H9 (cell line): ENCODE results near the gene TRANK1. TPM values are rescaled to one million over a fixed set of nuclear protein-coding genes. Genes with fewer than 3 reads are reported as not detected.
"Not testable (repeated sequence)": the region's sequence is repeated elsewhere in the genome, so short reads cannot be mapped to it uniquely, and the experiment has no call there.

ENCODE experiments used
- DNase-seq: peaks from one replicate; pipeline ENCODE4 v3.0.0-alpha.2; 2017
- H2AFZ ChIP-seq: one replicate; pipeline ENCODE4 v1.6.1; 2013; ENCODE audit warnings: mild to moderate bottlenecking, low read length, control low read depth, moderate library complexity
- H2AK5ac ChIP-seq: 2 replicates; pipeline ENCODE4 v1.6.1; 2013; ENCODE audit warnings: low read length, control low read depth, mixed read lengths; ENCODE audit not compliant: insufficient read length
- H2BK120ac ChIP-seq: one replicate; pipeline ENCODE4 v1.6.1; 2013; ENCODE audit warnings: low read depth, mild to moderate bottlenecking, low read length, control low read depth, inconsistent platforms; ENCODE audit not compliant: poor library complexity, severe bottlenecking
- H2BK12ac ChIP-seq: 2 replicates; pipeline ENCODE4 v1.6.1; 2013; ENCODE audit warnings: low read length, control low read depth, mixed read lengths, low read depth; ENCODE audit not compliant: insufficient read length
- H2BK15ac ChIP-seq: 2 replicates; pipeline ENCODE4 v1.6.1; 2013; ENCODE audit warnings: low read depth, low read length, control low read depth
- H2BK20ac ChIP-seq: one replicate; pipeline ENCODE4 v1.6.1; 2013; ENCODE audit warnings: low read depth, mild to moderate bottlenecking, low read length, control low read depth, inconsistent platforms; ENCODE audit not compliant: poor library complexity, severe bottlenecking
- H2BK5ac ChIP-seq: 2 replicates; pipeline ENCODE4 v1.6.1; 2013; ENCODE audit warnings: low read length, control low read depth, mixed read lengths; ENCODE audit not compliant: insufficient read length
- H3K14ac ChIP-seq: 2 replicates; pipeline ENCODE4 v1.6.1; 2013; ENCODE audit warnings: low read length, control low read depth; ENCODE audit not compliant: insufficient read depth
- H3K18ac ChIP-seq: 2 replicates; pipeline ENCODE4 v1.6.1; 2013; ENCODE audit warnings: low read depth, mild to moderate bottlenecking, mixed read lengths, low read length, control low read depth; ENCODE audit not compliant: insufficient read length
- H3K23ac ChIP-seq: 2 replicates; pipeline ENCODE4 v1.6.1; 2013; ENCODE audit warnings: low read length, control low read depth, mixed read lengths, low read depth; ENCODE audit not compliant: insufficient read length
- H3K23me2 ChIP-seq: 2 replicates; pipeline ENCODE4 v1.6.1; 2013; ENCODE audit warnings: low read depth, mild to moderate bottlenecking, mixed read lengths, low read length, control low read depth; ENCODE audit not compliant: insufficient read length, poor library complexity, severe bottlenecking
- H3K27ac ChIP-seq: 2 replicates; pipeline ENCODE4 v1.5.1; 2013; ENCODE audit warnings: low read length, control low read depth, mixed read lengths, low read depth; ENCODE audit not compliant: insufficient read length
- H3K27me3 ChIP-seq: 2 replicates; pipeline ENCODE4 v1.6.1; 2013; ENCODE audit warnings: low read length, control low read depth, inconsistent platforms; ENCODE audit not compliant: insufficient read depth
- H3K4ac ChIP-seq: 2 replicates; pipeline ENCODE4 v1.6.1; 2013; ENCODE audit warnings: low read depth, mild to moderate bottlenecking, control low read depth, inconsistent platforms, low read length, moderate library complexity
- H3K4me1 ChIP-seq: 2 replicates; pipeline ENCODE4 v1.6.1; 2013; ENCODE audit warnings: low read length, control low read depth, inconsistent platforms; ENCODE audit not compliant: insufficient read depth
- H3K4me2 ChIP-seq: 2 replicates; pipeline ENCODE4 v1.6.1; 2013; ENCODE audit warnings: low read length, control low read depth, mixed read lengths; ENCODE audit not compliant: insufficient read length, insufficient read depth
- H3K56ac ChIP-seq: 2 replicates; pipeline ENCODE4 v1.6.1; 2013; ENCODE audit warnings: low read depth, mild to moderate bottlenecking, mixed read lengths, low read length, control low read depth; ENCODE audit not compliant: insufficient read length
- H3K79me1 ChIP-seq: 2 replicates; pipeline ENCODE4 v1.6.1; 2013; ENCODE audit warnings: low read depth, mild to moderate bottlenecking, moderate library complexity, low read length, control low read depth, inconsistent platforms; ENCODE audit not compliant: insufficient read depth, poor library complexity, severe bottlenecking
- H3K79me2 ChIP-seq: 2 replicates; pipeline ENCODE4 v1.6.1; 2013; ENCODE audit warnings: low read length, control low read depth, inconsistent platforms; ENCODE audit not compliant: insufficient read depth
- H3K9ac ChIP-seq: 2 replicates; pipeline ENCODE4 v1.6.1; 2013; ENCODE audit warnings: low read length, control low read depth, mixed read lengths; ENCODE audit not compliant: insufficient read length; ENCODE audit errors: extremely low read depth
- H3K9me3 ChIP-seq: one replicate; pipeline ENCODE4 v1.6.1; 2013; ENCODE audit warnings: low read depth, low read length, inconsistent platforms; ENCODE audit not compliant: control insufficient read depth
- H3T11ph ChIP-seq: one replicate; pipeline ENCODE4 v1.6.1; 2013; ENCODE audit warnings: mild to moderate bottlenecking, low read length, control low read depth, inconsistent platforms
- H4K20me1 ChIP-seq: one replicate; pipeline ENCODE4 v1.6.1; 2013; ENCODE audit not compliant: control insufficient read depth, insufficient read length, insufficient read depth
- H4K5ac ChIP-seq: 2 replicates; pipeline ENCODE4 v1.6.1; 2013; ENCODE audit warnings: low read depth, mild to moderate bottlenecking, mixed read lengths, low read length, control low read depth; ENCODE audit not compliant: insufficient read length
- H4K8ac ChIP-seq: replicated peaks from 2 replicates; pipeline ENCODE4 v1.6.1; 2013; ENCODE audit warnings: low read length, control low read depth, mixed read lengths, low read depth; ENCODE audit not compliant: insufficient read length
- H4K91ac ChIP-seq: 2 replicates; pipeline ENCODE4 v1.6.1; 2013; ENCODE audit warnings: low read depth, mild to moderate bottlenecking, moderate library complexity, mixed read lengths, low read length, control low read depth; ENCODE audit not compliant: insufficient read length
- H3K27ac Mint-ChIP-seq, 3 experiments: 2 replicates in 2 of 3; 3 replicates in 1 of 3; pipeline ENCODE4 v1.8.0; 2020 to 2021; ENCODE audit warnings: mixed read lengths in 3 of 3, mild to moderate bottlenecking in 1 of 3, moderate library complexity in 1 of 3
- H3K27me3 Mint-ChIP-seq: 2 replicates; pipeline ENCODE4 v1.8.0; 2021; ENCODE audit warnings: low read depth, mild to moderate bottlenecking, moderate library complexity, mixed read lengths
- H3K36me3 Mint-ChIP-seq, 3 experiments: 2 replicates in 2 of 3; 3 replicates in 1 of 3; pipeline ENCODE4 v1.8.0; 2020 to 2021; ENCODE audit warnings: low read depth in 3 of 3, mixed read lengths in 3 of 3; ENCODE audit not compliant: insufficient read depth in 1 of 3
- H3K4me1 Mint-ChIP-seq, 2 experiments: 2 replicates each; pipeline ENCODE4 v1.8.0; 2020; ENCODE audit warnings: mixed read lengths in 2 of 2
- H3K4me3 Mint-ChIP-seq, 2 experiments: 2 replicates in 1 of 2; 3 replicates in 1 of 2; pipeline ENCODE4 v1.8.0; 2020 to 2021; ENCODE audit warnings: mild to moderate bottlenecking in 2 of 2, mixed read lengths in 2 of 2, moderate library complexity in 1 of 2
- H3K9me3 Mint-ChIP-seq, 2 experiments: 2 replicates in 1 of 2; 3 replicates in 1 of 2; pipeline ENCODE4 v1.8.0; 2020; ENCODE audit warnings: mild to moderate bottlenecking in 2 of 2, mixed read lengths in 2 of 2, moderate library complexity in 1 of 2
- WGBS: extraction: QIAGEN DNeasy Blood & Tissue Kit; methylation state at CpG from one replicate; pipeline ENCODE4 v1.1.7; 2013; ENCODE audit warnings: missing lambda C conversion rate, low lambda C conversion rate, mixed read lengths; ENCODE audit not compliant: insufficient read length; ENCODE audit errors: extremely low coverage; 5-methylcytosine and 5-hydroxymethylcytosine counted together
- total RNA-seq: library from RNA; stranded (reverse); gene quantifications from 2 replicates; pipeline ENCODE4 v1.2.1, GENCODE V29; 2021
- TF ChIP-seq, protein P1 (sequence below): fragments of 200-600 bp; sonication (generic); conservative IDR thresholded peaks from 3 replicates; pipeline ENCODE4 v1.8.0; 2021; ENCODE audit warnings: antibody characterized with exemption, mild to moderate bottlenecking

The TRANK1 gene
- total RNA-seq, 1 experiment from 2014 or later: 5.9 TPM

DNA sequence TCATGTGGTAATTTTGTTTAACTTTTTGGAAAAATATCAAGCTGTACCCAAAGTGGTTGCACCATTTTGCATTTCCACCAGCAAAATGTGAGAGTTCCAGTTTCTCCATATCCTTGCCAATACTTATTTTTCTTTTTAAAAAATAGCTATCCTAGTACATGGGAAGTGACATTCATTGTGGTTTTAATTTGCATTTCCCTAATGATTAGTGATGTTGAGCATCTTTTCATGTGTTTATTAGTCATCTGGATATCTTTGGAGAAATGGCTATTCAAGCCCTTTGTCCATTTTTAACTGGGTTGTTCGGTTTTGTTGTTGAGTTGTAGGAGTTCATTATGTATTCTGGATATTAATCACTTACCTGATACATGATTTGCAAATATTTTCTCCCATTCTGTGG is 19.5 kb upstream of the TRANK1 start:
- Histone ChIP-seq H2BK12ac (no peak overlapping the region), H4K91ac (no peak overlapping the region), H3T11ph (no peak overlapping the region), H3K56ac (no peak overlapping the region), H2AFZ (no peak overlapping the region), H2BK20ac (no peak overlapping the region), H3K23me2 (no peaks in the 10 kb centered on the region), H3K27ac (no peak overlapping the region), H4K8ac (no peak overlapping the region), H2BK15ac (no peak overlapping the region), H2BK5ac (no peak overlapping the region), H3K9me3 (no peaks in the 10 kb centered on the region), H4K20me1 (no peaks in the 10 kb centered on the region), H3K4me2 (no peak overlapping the region), H3K23ac (no peak overlapping the region), H2BK120ac (no peak overlapping the region), H3K79me1 (no peaks in the 10 kb centered on the region), H3K4me1 (peaks cover 5% of the 10 kb centered on the region; the same call in 1 of the 2 replicates), H3K18ac (no peak overlapping the region), H3K9ac (no peak overlapping the region), H3K79me2 (no peaks in the 10 kb centered on the region), H3K4ac (no peak overlapping the region), H3K27me3 (no peaks in the 10 kb centered on the region), H4K5ac (no peak overlapping the region), H2AK5ac (no peak overlapping the region), H3K14ac (no peak overlapping the region)
- H3K36me3 Mint-ChIP-seq: no peaks in the 10 kb centered on the region
- H3K4me3 Mint-ChIP-seq: no peak overlapping the region
- H3K9me3 Mint-ChIP-seq: no peaks in the 10 kb centered on the region
- WGBS: no CpG with 5 or more reads among the region's 1 CpG
- no peaks in the 10 kb centered on the region for H3K27me3 Mint-ChIP-seq
- peaks cover 14 to 18% of the 10 kb centered on the region in 2 experiments for H3K4me1 Mint-ChIP-seq
- DNase-seq: no peak
- TF ChIP-seq, protein P1, sequence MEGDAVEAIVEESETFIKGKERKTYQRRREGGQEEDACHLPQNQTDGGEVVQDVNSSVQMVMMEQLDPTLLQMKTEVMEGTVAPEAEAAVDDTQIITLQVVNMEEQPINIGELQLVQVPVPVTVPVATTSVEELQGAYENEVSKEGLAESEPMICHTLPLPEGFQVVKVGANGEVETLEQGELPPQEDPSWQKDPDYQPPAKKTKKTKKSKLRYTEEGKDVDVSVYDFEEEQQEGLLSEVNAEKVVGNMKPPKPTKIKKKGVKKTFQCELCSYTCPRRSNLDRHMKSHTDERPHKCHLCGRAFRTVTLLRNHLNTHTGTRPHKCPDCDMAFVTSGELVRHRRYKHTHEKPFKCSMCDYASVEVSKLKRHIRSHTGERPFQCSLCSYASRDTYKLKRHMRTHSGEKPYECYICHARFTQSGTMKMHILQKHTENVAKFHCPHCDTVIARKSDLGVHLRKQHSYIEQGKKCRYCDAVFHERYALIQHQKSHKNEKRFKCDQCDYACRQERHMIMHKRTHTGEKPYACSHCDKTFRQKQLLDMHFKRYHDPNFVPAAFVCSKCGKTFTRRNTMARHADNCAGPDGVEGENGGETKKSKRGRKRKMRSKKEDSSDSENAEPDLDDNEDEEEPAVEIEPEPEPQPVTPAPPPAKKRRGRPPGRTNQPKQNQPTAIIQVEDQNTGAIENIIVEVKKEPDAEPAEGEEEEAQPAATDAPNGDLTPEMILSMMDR: no peak
- no peak overlapping the region for H3K27ac Mint-ChIP-seq

DNA sequence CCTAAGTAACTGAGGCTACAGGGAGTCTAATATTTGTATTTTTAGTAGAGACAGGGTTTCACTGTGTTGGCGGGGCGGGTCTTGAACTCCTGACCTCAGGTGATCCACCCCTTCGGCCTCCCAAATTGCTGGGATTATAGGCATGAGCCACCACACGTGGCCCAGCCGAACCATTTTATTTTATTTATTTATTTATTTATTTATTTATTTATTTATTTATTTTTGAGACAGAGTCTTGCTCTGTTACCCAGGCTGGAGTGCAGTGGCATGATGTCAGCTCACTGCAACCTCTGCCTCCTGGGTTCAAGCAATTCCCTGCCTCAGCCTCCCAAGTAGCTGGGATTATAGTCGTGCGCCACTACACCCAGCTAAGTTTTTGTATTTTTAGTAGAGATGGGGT is 18.2 kb upstream of the TRANK1 start:
- H3K23ac ChIP-seq, H3K9me3 Mint-ChIP-seq, H3K79me1 ChIP-seq, H2BK5ac ChIP-seq, H3K23me2 ChIP-seq, H4K5ac ChIP-seq, H4K91ac ChIP-seq, H3K4ac ChIP-seq, H2BK12ac ChIP-seq, H3K56ac ChIP-seq, H3K4me3 Mint-ChIP-seq, H2BK15ac ChIP-seq, H3K27ac Mint-ChIP-seq, H3K36me3 Mint-ChIP-seq, H2BK20ac ChIP-seq, H3K79me2 ChIP-seq, H3K18ac ChIP-seq, H3K27ac ChIP-seq, H3K9ac ChIP-seq, H3K4me1 ChIP-seq, H4K20me1 ChIP-seq, H4K8ac ChIP-seq, H3K27me3 ChIP-seq, H3K27me3 Mint-ChIP-seq, H3K4me2 ChIP-seq, H3T11ph ChIP-seq, H2AFZ ChIP-seq, H3K14ac ChIP-seq, H3K9me3 ChIP-seq, DNase-seq, H2BK120ac ChIP-seq, H2AK5ac ChIP-seq: not testable (repeated sequence)
- no CpG with 5 or more reads among the region's 7 CpGs for WGBS
- peaks cover 16 to 18% of the 10 kb centered on the region in 2 experiments for H3K4me1 Mint-ChIP-seq
